HEK293 (cell line): Measurements from ENCODE around the gene RNASE3.
"Not testable (repeated sequence)": the region's sequence is repeated elsewhere in the genome, so short reads cannot be mapped to it uniquely, and the experiment has no call there.

Experiments used
- GLI2 ChIP-seq: fragments of 450-650 bp; formaldehyde crosslinking; IDR thresholded peaks from 2 replicates; pipeline ENCODE4; 2017; ENCODE audit warnings: missing biosample characterization, missing genetic modification characterization, low read depth, borderline replicate concordance
- ZNF274 ChIP-seq, 2 experiments: fragments of 200-500 bp in 1 of 2; fragments of 450-650 bp in 1 of 2; sonication (Bioruptor generic) in 1 of 2; formaldehyde crosslinking in 1 of 2; IDR thresholded peaks; 2 replicates each; pipeline versions ENCODE4 v1.5.1 to v1.6.1; 2014 to 2016; ENCODE audit warnings: borderline replicate concordance in 1 of 2, inconsistent platforms in 1 of 2, low read length in 1 of 2, missing biosample characterization in 1 of 2, missing genetic modification characterization in 1 of 2
- ZNF335 ChIP-seq: fragments of 450-650 bp; formaldehyde crosslinking; conservative IDR thresholded peaks from 2 replicates; pipeline ENCODE4 v1.5.1; 2016; ENCODE audit warnings: missing biosample characterization, missing genetic modification characterization
- ZNF558 ChIP-seq: fragments of 450-650 bp; formaldehyde crosslinking; IDR thresholded peaks from 2 replicates; pipeline ENCODE4 v1.5.1; 2016; ENCODE audit warnings: missing biosample characterization, missing genetic modification characterization
- ZSCAN30 ChIP-seq: fragments of 450-650 bp; IDR thresholded peaks from 2 replicates; pipeline ENCODE4 v1.5.1; 2018; ENCODE audit warnings: missing biosample characterization, mild to moderate bottlenecking, missing genetic modification characterization, moderate library complexity
- TF ChIP-seq, protein P1 (sequence below): fragments of 450-650 bp; formaldehyde crosslinking; IDR thresholded peaks from 2 replicates; pipeline ENCODE4 v1.5.1; 2016; ENCODE audit warnings: missing biosample characterization, missing genetic modification characterization
- TF ChIP-seq, protein P2 (sequence below): fragments of 450-650 bp; IDR thresholded peaks from 2 replicates; pipeline ENCODE4 v1.5.1; 2018; ENCODE audit warnings: missing biosample characterization, missing genetic modification characterization

DNA sequence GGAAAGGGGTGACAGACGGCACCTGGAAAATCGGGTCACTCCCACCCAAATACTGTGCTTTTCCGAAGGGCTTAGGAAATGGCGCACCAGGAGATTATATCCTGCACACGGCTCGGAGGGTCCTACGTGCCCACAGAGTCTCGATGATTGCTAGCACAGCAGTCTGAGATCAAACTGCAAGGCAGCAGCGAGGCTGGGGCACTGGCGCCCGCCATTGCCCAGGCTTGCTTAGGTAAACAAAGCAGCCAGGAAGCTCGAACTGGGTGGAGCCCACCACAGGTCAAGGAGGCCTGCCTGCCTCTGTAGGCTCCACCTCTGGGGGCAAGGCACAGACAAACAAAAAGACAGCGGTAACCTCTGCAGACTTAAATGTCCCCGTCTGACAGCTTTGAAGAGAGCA, 19.6 kb downstream of the RNASE3 start:
- TF ChIP-seq ZSCAN30 (tag by site-specific recombination); GLI2 (tag by site-specific recombination); ZNF274 (IDR thresholded peaks at IDR 0.05; ENCODE audit: low read length); ZNF274 (tag by site-specific recombination; IDR thresholded peaks at IDR 0.05; ENCODE audit: borderline replicate concordance); ZNF558 (tag by site-specific recombination); ZNF335 (tag by site-specific recombination): not testable (repeated sequence)
- TF ChIP-seq, protein P1, sequence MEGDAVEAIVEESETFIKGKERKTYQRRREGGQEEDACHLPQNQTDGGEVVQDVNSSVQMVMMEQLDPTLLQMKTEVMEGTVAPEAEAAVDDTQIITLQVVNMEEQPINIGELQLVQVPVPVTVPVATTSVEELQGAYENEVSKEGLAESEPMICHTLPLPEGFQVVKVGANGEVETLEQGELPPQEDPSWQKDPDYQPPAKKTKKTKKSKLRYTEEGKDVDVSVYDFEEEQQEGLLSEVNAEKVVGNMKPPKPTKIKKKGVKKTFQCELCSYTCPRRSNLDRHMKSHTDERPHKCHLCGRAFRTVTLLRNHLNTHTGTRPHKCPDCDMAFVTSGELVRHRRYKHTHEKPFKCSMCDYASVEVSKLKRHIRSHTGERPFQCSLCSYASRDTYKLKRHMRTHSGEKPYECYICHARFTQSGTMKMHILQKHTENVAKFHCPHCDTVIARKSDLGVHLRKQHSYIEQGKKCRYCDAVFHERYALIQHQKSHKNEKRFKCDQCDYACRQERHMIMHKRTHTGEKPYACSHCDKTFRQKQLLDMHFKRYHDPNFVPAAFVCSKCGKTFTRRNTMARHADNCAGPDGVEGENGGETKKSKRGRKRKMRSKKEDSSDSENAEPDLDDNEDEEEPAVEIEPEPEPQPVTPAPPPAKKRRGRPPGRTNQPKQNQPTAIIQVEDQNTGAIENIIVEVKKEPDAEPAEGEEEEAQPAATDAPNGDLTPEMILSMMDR = not testable (repeated sequence)
- TF ChIP-seq, protein P2, sequence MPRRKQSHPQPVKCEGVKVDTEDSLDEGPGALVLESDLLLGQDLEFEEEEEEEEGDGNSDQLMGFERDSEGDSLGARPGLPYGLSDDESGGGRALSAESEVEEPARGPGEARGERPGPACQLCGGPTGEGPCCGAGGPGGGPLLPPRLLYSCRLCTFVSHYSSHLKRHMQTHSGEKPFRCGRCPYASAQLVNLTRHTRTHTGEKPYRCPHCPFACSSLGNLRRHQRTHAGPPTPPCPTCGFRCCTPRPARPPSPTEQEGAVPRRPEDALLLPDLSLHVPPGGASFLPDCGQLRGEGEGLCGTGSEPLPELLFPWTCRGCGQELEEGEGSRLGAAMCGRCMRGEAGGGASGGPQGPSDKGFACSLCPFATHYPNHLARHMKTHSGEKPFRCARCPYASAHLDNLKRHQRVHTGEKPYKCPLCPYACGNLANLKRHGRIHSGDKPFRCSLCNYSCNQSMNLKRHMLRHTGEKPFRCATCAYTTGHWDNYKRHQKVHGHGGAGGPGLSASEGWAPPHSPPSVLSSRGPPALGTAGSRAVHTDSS (tag by site-specific recombination) = not testable (repeated sequence)
